Parathyroid adenoma (tissue), 2 donors: ENCODE data around the gene SEMA6A.

ENCODE experiments used
- H2AFZ ChIP-seq: fragments of 300-600 bp; sonication (generic); one replicate; pipeline ENCODE4 v1.7.0; 2017; ENCODE audit warnings: antibody characterized with exemption, mild to moderate bottlenecking
- H3K27ac ChIP-seq: fragments of 300-600 bp; sonication (generic); one replicate; pipeline ENCODE4 v1.7.0; 2017
- H3K27me3 ChIP-seq: fragments of 300-600 bp; sonication (generic); one replicate; pipeline ENCODE4 v1.7.0; 2017; ENCODE audit warnings: low read length; ENCODE audit not compliant: control insufficient read depth, insufficient read depth
- H3K36me3 ChIP-seq: fragments of 300-600 bp; sonication (generic); one replicate; pipeline ENCODE4 v1.7.0; 2017; ENCODE audit warnings: low read length; ENCODE audit not compliant: control insufficient read depth, insufficient read depth
- H3K4me1 ChIP-seq: fragments of 300-600 bp; sonication (generic); one replicate; pipeline ENCODE4 v1.7.0; 2017; ENCODE audit warnings: control low read depth
- H3K4me2 ChIP-seq: fragments of 300-600 bp; sonication (generic); one replicate; pipeline ENCODE4 v1.7.0; 2017; ENCODE audit warnings: low read length
- H3K4me3 ChIP-seq: fragments of 300-600 bp; sonication (generic); one replicate; pipeline ENCODE4 v1.7.0; 2017; ENCODE audit warnings: low read depth, low read length
- H3K79me2 ChIP-seq: fragments of 300-600 bp; sonication (generic); one replicate; pipeline ENCODE4 v1.7.0; 2017; ENCODE audit warnings: control low read depth
- H3K9ac ChIP-seq: fragments of 300-600 bp; sonication (generic); one replicate; pipeline ENCODE4 v1.7.0; 2017; ENCODE audit warnings: mild to moderate bottlenecking
- H3K9me3 ChIP-seq: fragments of 300-600 bp; sonication (generic); one replicate; pipeline ENCODE4 v1.7.0; 2017; ENCODE audit warnings: low read length; ENCODE audit not compliant: control insufficient read depth
- CTCF ChIP-seq: fragments of 300-600 bp; sonication (generic); IDR thresholded peaks from one replicate; pipeline ENCODE4 v1.7.0; 2017; ENCODE audit warnings: antibody characterized with exemption, mild to moderate bottlenecking
- donor health status: primary hyperparathyroidism.

SEMA6A gene

GRCh38 chr5:116480894-116481510 is 93.6 kb downstream of the SEMA6A start:
- H3K4me3 ChIP-seq: no peak overlapping the region

GRCh38 chr5:116479776-116480675 is 94.6 kb downstream of the SEMA6A start:
- no peaks in the 10 kb centered on the region for H3K9me3 ChIP-seq
- no peak overlapping the region for H3K4me2 ChIP-seq
- no peaks in the 10 kb centered on the region for H3K79me2 ChIP-seq
- no peak overlapping the region for H3K4me3 ChIP-seq
- H3K4me1 ChIP-seq: no peaks in the 10 kb centered on the region
- no peaks in the 10 kb centered on the region for H3K27me3 ChIP-seq
- H3K9ac ChIP-seq: no peak overlapping the region
- no peak overlapping the region for H2AFZ ChIP-seq
- H3K36me3 ChIP-seq: no peaks in the 10 kb centered on the region
- no peak for TF ChIP-seq CTCF
- H3K27ac ChIP-seq: no peak overlapping the region

More at GRCh38 chr5:116480894-116481510, 93.6 kb downstream of the SEMA6A start:
- Histone ChIP-seq H3K79me2 (no peaks in the 10 kb centered on the region), H3K27ac (no peak overlapping the region), H3K9me3 (no peaks in the 10 kb centered on the region), H3K36me3 (no peaks in the 10 kb centered on the region), H3K27me3 (no peaks in the 10 kb centered on the region), H3K9ac (no peak overlapping the region), H3K4me1 (no peaks in the 10 kb centered on the region), H3K4me2 (no peak overlapping the region), H2AFZ (no peak overlapping the region)
- TF ChIP-seq CTCF: no peak

GRCh38 chr5:116478491-116478890 is 96.1 kb downstream of the SEMA6A start:
- Histone ChIP-seq H3K79me2 (no peaks in the 10 kb centered on the region), H3K4me1 (no peaks in the 10 kb centered on the region), H3K9ac (no peak overlapping the region), H2AFZ (no peak overlapping the region), H3K27me3 (no peaks in the 10 kb centered on the region), H3K9me3 (no peaks in the 10 kb centered on the region), H3K4me3 (no peak overlapping the region), H3K27ac (no peak overlapping the region), H3K4me2 (no peak overlapping the region), H3K36me3 (no peaks in the 10 kb centered on the region)
- TF ChIP-seq CTCF: no peak

GRCh38 chr5:116476897-116477537 is 97.6 kb downstream of the SEMA6A start:
- Histone ChIP-seq H3K27me3 (no peaks in the 10 kb centered on the region), H3K9me3 (no peaks in the 10 kb centered on the region), H3K36me3 (no peaks in the 10 kb centered on the region), H3K79me2 (no peaks in the 10 kb centered on the region), H2AFZ (no peak overlapping the region), H3K9ac (no peak overlapping the region), H3K4me3 (no peak overlapping the region), H3K27ac (no peak overlapping the region), H3K4me2 (no peak overlapping the region), H3K4me1 (no peaks in the 10 kb centered on the region)
- TF ChIP-seq CTCF: no peak
